ENCODE data around the gene SERPINI2. TPM values are rescaled to one million over a fixed set of nuclear protein-coding genes. Genes with fewer than 3 reads are reported as not detected.

The SERPINI2 gene
- total RNA-seq, 1 experiment from 2014 or later = 0.22 TPM

DNA sequence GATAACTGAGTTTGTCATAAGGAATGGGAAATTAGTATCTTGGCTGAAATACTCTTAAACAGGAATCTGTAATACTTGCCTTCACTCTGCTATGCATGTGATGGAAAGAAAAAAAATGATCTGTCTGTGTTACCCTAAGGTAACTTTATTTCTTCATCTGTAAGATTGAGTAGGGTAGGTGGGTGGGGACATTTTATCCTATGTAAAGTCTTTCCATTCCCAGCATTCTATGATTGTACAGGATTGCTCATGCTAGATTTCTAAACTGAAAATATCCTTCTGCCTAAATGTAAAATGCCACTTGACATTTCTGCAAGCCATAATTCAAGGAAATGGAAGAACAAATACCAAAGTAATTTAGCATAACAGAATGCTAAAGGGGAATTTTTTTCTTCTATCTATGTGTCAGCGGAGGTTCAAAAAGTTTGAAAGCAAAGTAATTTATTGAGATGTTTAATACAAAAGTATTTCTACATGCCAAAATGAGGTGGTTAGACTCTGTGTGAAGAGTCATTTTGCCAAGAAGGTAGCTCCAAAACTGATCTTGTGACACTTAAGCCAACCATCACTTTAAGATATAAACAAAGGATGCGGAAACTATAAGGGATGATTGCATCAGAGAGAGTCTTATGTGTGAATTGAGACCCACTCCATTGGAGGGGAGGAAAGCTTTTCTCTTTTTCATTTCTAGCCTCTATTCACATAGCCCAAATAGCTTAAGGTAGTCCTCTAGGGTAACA is 46.6 kb upstream of the SERPINI2 start:
- H3K27me3 Mint-ChIP-seq (ENCODE audit: low read depth) = no peaks in the 10 kb centered on the region
- Histone ChIP-seq H2AFZ (ENCODE audit: low read length) (no peak overlapping the region), H3K4ac (ENCODE audit: low read depth, low read length) (no peak overlapping the region), H2BK20ac (ENCODE audit: low read depth, low read length, poor library complexity, severe bottlenecking) (no peak overlapping the region), H4K91ac (ENCODE audit: insufficient read length, low read depth, low read length) (no peak overlapping the region), H3K14ac (ENCODE audit: insufficient read depth, low read length) (no peak overlapping the region), H2BK120ac (ENCODE audit: low read depth, low read length, poor library complexity, severe bottlenecking) (no peak overlapping the region), H3K4me2 (ENCODE audit: insufficient read depth, insufficient read length, low read length) (no peak overlapping the region), H3K23ac (ENCODE audit: insufficient read length, low read depth, low read length) (no peak overlapping the region), H2BK15ac (ENCODE audit: low read depth, low read length) (no peak overlapping the region), H3K79me1 (ENCODE audit: insufficient read depth, low read depth, low read length, poor library complexity, severe bottlenecking) (no peaks in the 10 kb centered on the region), H3K27me3 (ENCODE audit: insufficient read depth, low read length) (no peaks in the 10 kb centered on the region), H3K18ac (ENCODE audit: insufficient read length, low read depth, low read length) (no peak overlapping the region), H2BK12ac (ENCODE audit: insufficient read length, low read depth, low read length) (no peak overlapping the region), H2BK5ac (ENCODE audit: insufficient read length, low read length) (no peak overlapping the region), H4K8ac (replicated peaks; ENCODE audit: insufficient read length, low read depth, low read length) (no peak overlapping the region), H4K5ac (ENCODE audit: insufficient read length, low read depth, low read length) (no peak overlapping the region), H3K4me1 (ENCODE audit: insufficient read depth, low read length) (no peaks in the 10 kb centered on the region), H3K56ac (ENCODE audit: insufficient read length, low read depth, low read length) (no peak overlapping the region), H3K9me3 (ENCODE audit: control insufficient read depth, low read depth, low read length) (no peaks in the 10 kb centered on the region), H2AK5ac (ENCODE audit: insufficient read length, low read length) (no peak overlapping the region), H3K9ac (ENCODE audit: extremely low read depth, insufficient read length, low read length) (no peak overlapping the region), H4K20me1 (ENCODE audit: control insufficient read depth, insufficient read depth, insufficient read length) (no peaks in the 10 kb centered on the region), H3K27ac (ENCODE audit: insufficient read length, low read depth, low read length) (no peak overlapping the region), H3K79me2 (ENCODE audit: insufficient read depth, low read length) (no peaks in the 10 kb centered on the region), H3K23me2 (ENCODE audit: insufficient read length, low read depth, low read length, poor library complexity, severe bottlenecking) (no peaks in the 10 kb centered on the region), H3T11ph (ENCODE audit: low read length) (no peak overlapping the region)
- no peak for DNase-seq
- peaks cover 0 to 3% (median 0%) of the 10 kb centered on the region in 3 experiments; a peak in 3 of 7 replicates for H3K36me3 Mint-ChIP-seq (ENCODE audit: insufficient read depth in 1 of 3, low read depth in 3 of 3)
- WGBS (ENCODE audit: extremely low coverage, insufficient read length, low lambda C conversion rate) = no CpG with 5 or more reads among the region's 2 CpGs
- peak overlapping the region in 1 of 3 experiments; percentile 55; a peak in 4 of 7 replicates for H3K27ac Mint-ChIP-seq
- peaks cover 4 to 8% of the 10 kb centered on the region in 2 experiments; a peak in 4 of 5 replicates for H3K9me3 Mint-ChIP-seq
- peaks cover 0 to 5% of the 10 kb centered on the region in 2 experiments; a peak in 2 of 4 replicates for H3K4me1 Mint-ChIP-seq
- H3K4me3 Mint-ChIP-seq = no peak overlapping the region
- TF ChIP-seq, protein P1, sequence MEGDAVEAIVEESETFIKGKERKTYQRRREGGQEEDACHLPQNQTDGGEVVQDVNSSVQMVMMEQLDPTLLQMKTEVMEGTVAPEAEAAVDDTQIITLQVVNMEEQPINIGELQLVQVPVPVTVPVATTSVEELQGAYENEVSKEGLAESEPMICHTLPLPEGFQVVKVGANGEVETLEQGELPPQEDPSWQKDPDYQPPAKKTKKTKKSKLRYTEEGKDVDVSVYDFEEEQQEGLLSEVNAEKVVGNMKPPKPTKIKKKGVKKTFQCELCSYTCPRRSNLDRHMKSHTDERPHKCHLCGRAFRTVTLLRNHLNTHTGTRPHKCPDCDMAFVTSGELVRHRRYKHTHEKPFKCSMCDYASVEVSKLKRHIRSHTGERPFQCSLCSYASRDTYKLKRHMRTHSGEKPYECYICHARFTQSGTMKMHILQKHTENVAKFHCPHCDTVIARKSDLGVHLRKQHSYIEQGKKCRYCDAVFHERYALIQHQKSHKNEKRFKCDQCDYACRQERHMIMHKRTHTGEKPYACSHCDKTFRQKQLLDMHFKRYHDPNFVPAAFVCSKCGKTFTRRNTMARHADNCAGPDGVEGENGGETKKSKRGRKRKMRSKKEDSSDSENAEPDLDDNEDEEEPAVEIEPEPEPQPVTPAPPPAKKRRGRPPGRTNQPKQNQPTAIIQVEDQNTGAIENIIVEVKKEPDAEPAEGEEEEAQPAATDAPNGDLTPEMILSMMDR (conservative IDR thresholded peaks at IDR 0.05) = no peak
